IPS-18c (cell line): ENCODE measurements around the gene MT1X.
"Not testable (repeated sequence)": the region's sequence is repeated elsewhere in the genome, so short reads cannot be mapped to it uniquely, and the experiment has no call there.

Experiments used
- H3K4me3 ChIP-seq: 2 replicates; pipeline ENCODE4 v1.7.0; 2013; ENCODE audit warnings: low read depth, mild to moderate bottlenecking, low read length, moderate library complexity; ENCODE audit not compliant: insufficient read depth
- H3K9me3 ChIP-seq: one replicate; pipeline ENCODE4 v1.6.1; 2013; ENCODE audit warnings: mild to moderate bottlenecking, low read length, moderate library complexity; ENCODE audit not compliant: control insufficient read depth, insufficient read depth

Gene MT1X

GRCh38 chr16:56690420-56691122 lies 8.3 kb downstream of the MT1X start:
- H3K4me3 ChIP-seq = no peak overlapping the region
- H3K9me3 ChIP-seq = no peaks in the 10 kb centered on the region

GRCh38 chr16:56691885-56692284 lies 9.6 kb downstream of the MT1X start:
- no peak overlapping the region for H3K4me3 ChIP-seq
- H3K9me3 ChIP-seq = no peaks in the 10 kb centered on the region

GRCh38 chr16:56695246-56695645 lies 13.0 kb downstream of the MT1X start:
- no peaks in the 10 kb centered on the region for H3K9me3 ChIP-seq
- H3K4me3 ChIP-seq = no peak overlapping the region

GRCh38 chr16:56697456-56698155 lies 15.3 kb downstream of the MT1X start:
- no peak overlapping the region for H3K4me3 ChIP-seq
- no peaks in the 10 kb centered on the region for H3K9me3 ChIP-seq

GRCh38 chr16:56700195-56700594 lies 17.9 kb downstream of the MT1X start:
- Histone ChIP-seq H3K9me3 (no peaks in the 10 kb centered on the region), H3K4me3 (no peak overlapping the region)

GRCh38 chr16:56700631-56701030 lies 18.4 kb downstream of the MT1X start:
- Histone ChIP-seq H3K9me3 (no peaks in the 10 kb centered on the region), H3K4me3 (no peak overlapping the region)

- Histone ChIP-seq H3K9me3 (no peaks in the 10 kb centered on the region), H3K4me3 (no peak overlapping the region)
These were observed 19.3 kb downstream of the MT1X start for GRCh38 chr16:56701534-56701933.

GRCh38 chr16:56702836-56703235 lies 20.6 kb downstream of the MT1X start:
- Histone ChIP-seq H3K9me3 (no peaks in the 10 kb centered on the region), H3K4me3 (no peak overlapping the region)

GRCh38 chr16:56708525-56709442 lies 26.5 kb downstream of the MT1X start:
- Histone ChIP-seq H3K4me3 (no peak overlapping the region), H3K9me3 (no peaks in the 10 kb centered on the region)

- no peak overlapping the region for H3K4me3 ChIP-seq
These were observed 27.3 kb downstream of the MT1X start for GRCh38 chr16:56709443-56710040.

GRCh38 chr16:56710181-56710737 lies 28.0 kb downstream of the MT1X start:
- H3K4me3 ChIP-seq = no peak overlapping the region

More at GRCh38 chr16:56709443-56710040, 27.3 kb downstream of the MT1X start:
- no peaks in the 10 kb centered on the region for H3K9me3 ChIP-seq

GRCh38 chr16:56711862-56712261 lies 29.6 kb downstream of the MT1X start:
- Histone ChIP-seq H3K9me3 (no peaks in the 10 kb centered on the region), H3K4me3 (no peak overlapping the region)

More at GRCh38 chr16:56710181-56710737, 28.0 kb downstream of the MT1X start:
- no peaks in the 10 kb centered on the region for H3K9me3 ChIP-seq

GRCh38 chr16:56713794-56714193 lies 31.5 kb downstream of the MT1X start:
- H3K4me3 ChIP-seq = no peak overlapping the region
- H3K9me3 ChIP-seq = no peaks in the 10 kb centered on the region

- no peaks in the 10 kb centered on the region for H3K9me3 ChIP-seq
- H3K4me3 ChIP-seq = no peak overlapping the region
These were observed 32.9 kb downstream of the MT1X start for GRCh38 chr16:56715126-56715525.

- Histone ChIP-seq H3K9me3 (no peaks in the 10 kb centered on the region), H3K4me3 (no peak overlapping the region)
These were observed 34.5 kb downstream of the MT1X start for GRCh38 chr16:56716761-56717160.

GRCh38 chr16:56717532-56717931 lies 35.3 kb downstream of the MT1X start:
- H3K4me3 ChIP-seq, H3K9me3 ChIP-seq: not testable (repeated sequence)

GRCh38 chr16:56722200-56722842 lies 40.1 kb downstream of the MT1X start:
- H3K4me3 ChIP-seq = no peak overlapping the region
- no peaks in the 10 kb centered on the region for H3K9me3 ChIP-seq
